Testis (tissue), 2 donors: ENCODE measurements around the gene KCNQ1.

Experiments used
- POLR2A ChIP-seq: fragments of 450-650 bp; IDR thresholded peaks from one replicate; pipeline ENCODE4 v1.6.1; 2017; ENCODE audit warnings: antibody characterized with exemption, mild to moderate bottlenecking, moderate library complexity
- TF ChIP-seq, protein P1 (sequence below), 3 experiments: fragments of 450-650 bp in 2 of 3; fragments of 200-600 bp in 1 of 3; sonication (generic) in 1 of 3; IDR thresholded peaks; one replicate each; pipeline ENCODE4 v1.5.1; 2016 to 2019; ENCODE audit warnings: antibody characterized with exemption in 3 of 3, mild to moderate bottlenecking in 2 of 3, moderate library complexity in 1 of 3

DNA sequence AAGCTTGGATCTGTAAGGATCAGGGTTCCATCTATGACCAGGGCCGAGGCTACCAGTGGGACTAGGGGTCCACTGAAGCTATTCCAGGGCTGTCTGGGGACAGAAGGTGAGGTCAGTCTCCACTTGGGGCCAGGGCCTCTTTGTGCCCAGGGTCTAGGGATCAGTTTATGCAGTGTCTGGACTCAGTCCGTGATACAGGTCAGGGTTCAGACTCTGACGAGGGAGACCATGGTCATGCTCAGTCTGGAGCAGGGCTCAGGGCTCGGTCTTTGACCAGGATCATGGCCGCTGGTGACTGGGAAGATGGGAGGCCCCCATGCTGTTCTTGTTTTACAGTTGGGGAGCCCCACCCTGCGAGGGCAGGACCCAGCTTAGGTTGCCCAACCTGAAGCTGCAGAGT is 32.5 kb upstream of the KCNQ1 start:
- TF ChIP-seq, protein P1, sequence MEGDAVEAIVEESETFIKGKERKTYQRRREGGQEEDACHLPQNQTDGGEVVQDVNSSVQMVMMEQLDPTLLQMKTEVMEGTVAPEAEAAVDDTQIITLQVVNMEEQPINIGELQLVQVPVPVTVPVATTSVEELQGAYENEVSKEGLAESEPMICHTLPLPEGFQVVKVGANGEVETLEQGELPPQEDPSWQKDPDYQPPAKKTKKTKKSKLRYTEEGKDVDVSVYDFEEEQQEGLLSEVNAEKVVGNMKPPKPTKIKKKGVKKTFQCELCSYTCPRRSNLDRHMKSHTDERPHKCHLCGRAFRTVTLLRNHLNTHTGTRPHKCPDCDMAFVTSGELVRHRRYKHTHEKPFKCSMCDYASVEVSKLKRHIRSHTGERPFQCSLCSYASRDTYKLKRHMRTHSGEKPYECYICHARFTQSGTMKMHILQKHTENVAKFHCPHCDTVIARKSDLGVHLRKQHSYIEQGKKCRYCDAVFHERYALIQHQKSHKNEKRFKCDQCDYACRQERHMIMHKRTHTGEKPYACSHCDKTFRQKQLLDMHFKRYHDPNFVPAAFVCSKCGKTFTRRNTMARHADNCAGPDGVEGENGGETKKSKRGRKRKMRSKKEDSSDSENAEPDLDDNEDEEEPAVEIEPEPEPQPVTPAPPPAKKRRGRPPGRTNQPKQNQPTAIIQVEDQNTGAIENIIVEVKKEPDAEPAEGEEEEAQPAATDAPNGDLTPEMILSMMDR (IDR thresholded peaks at IDR 0.05), result no peak
- TF ChIP-seq POLR2A, result no peak
